Keratinocyte (primary cell): ENCODE data around the gene TMEM74B. TPM values are rescaled to one million over a fixed set of nuclear protein-coding genes. Genes with fewer than 3 reads are reported as not detected.

Experiments used
- DNase-seq: peaks from one replicate; pipeline ENCODE4 v3.0.0-alpha.2; 2011; ENCODE audit warnings: low read depth, missing footprints, low spot score
- FAIRE-seq: peaks from 2 replicates; lab custom pipeline; 2011; peaks lifted over from hg19 to GRCh38; lab: Jason Lieb, UNC
- H2AFZ ChIP-seq: 2 replicates; pipeline ENCODE4 v1.6.0; 2012; ENCODE audit warnings: low read length, control low read depth, inconsistent platforms; ENCODE audit not compliant: control insufficient read depth
- H3K27ac ChIP-seq: 2 replicates; pipeline ENCODE4 v1.5.1; 2011; ENCODE audit warnings: low read length; ENCODE audit not compliant: control insufficient read depth, insufficient read depth
- H3K27me3 ChIP-seq: 3 replicates; pipeline ENCODE4 v1.6.0; 2011; ENCODE audit warnings: low read length; ENCODE audit not compliant: control insufficient read depth, insufficient read depth; ENCODE audit errors: extremely low read depth
- H3K36me3 ChIP-seq, 2 experiments: 2 replicates in 1 of 2; 3 replicates in 1 of 2; pipeline ENCODE4 v1.5.1; 2011; ENCODE audit warnings: low read length in 2 of 2, mild to moderate bottlenecking in 1 of 2; ENCODE audit not compliant: control insufficient read depth in 2 of 2, insufficient read depth in 2 of 2; ENCODE audit errors: extremely low read depth in 1 of 2
- H3K4me1 ChIP-seq: 3 replicates; pipeline ENCODE4 v1.5.1; 2011; ENCODE audit warnings: low read length; ENCODE audit not compliant: control insufficient read depth, insufficient read depth; ENCODE audit errors: extremely low read depth
- H3K4me2 ChIP-seq: 3 replicates; pipeline ENCODE4 v1.6.0; 2011; ENCODE audit warnings: low read depth, low read length; ENCODE audit not compliant: control insufficient read depth, insufficient read depth; ENCODE audit errors: extremely low read depth
- H3K4me3 ChIP-seq, 3 experiments: fragments of 200-600 bp in 1 of 3; sonication (generic) in 1 of 3; 2 replicates in 2 of 3; 3 replicates in 1 of 3; pipeline ENCODE4 v1.5.1; 2011 to 2016; ENCODE audit warnings: low read length in 3 of 3, mild to moderate bottlenecking in 3 of 3, control low read depth in 2 of 3, inconsistent platforms in 1 of 3, low read depth in 1 of 3, mixed read lengths in 1 of 3, mixed run types in 1 of 3, moderate library complexity in 1 of 3; ENCODE audit not compliant: control insufficient read depth in 2 of 3, insufficient read depth in 2 of 3; ENCODE audit errors: extremely low read depth in 1 of 3
- H3K79me2 ChIP-seq: 2 replicates; pipeline ENCODE4 v1.6.0; 2012; ENCODE audit warnings: low read length; ENCODE audit not compliant: control insufficient read depth, insufficient read depth
- H3K9ac ChIP-seq: 3 replicates; pipeline ENCODE4 v1.6.0; 2011; ENCODE audit warnings: low read length; ENCODE audit not compliant: control insufficient read depth, insufficient read depth; ENCODE audit errors: extremely low read depth
- H3K9me1 ChIP-seq: 3 replicates; pipeline ENCODE4 v1.6.0; 2011; ENCODE audit warnings: low read length; ENCODE audit not compliant: control insufficient read depth, insufficient read depth; ENCODE audit errors: extremely low read depth
- H3K9me3 ChIP-seq: 2 replicates; pipeline ENCODE4 v1.5.1; 2012; ENCODE audit warnings: low read depth, low read length; ENCODE audit not compliant: control insufficient read depth
- H4K20me1 ChIP-seq: 3 replicates; pipeline ENCODE4 v1.6.0; 2011; ENCODE audit warnings: low read length; ENCODE audit not compliant: control insufficient read depth, insufficient read depth; ENCODE audit errors: extremely low read depth
- EZH2 ChIP-seq: IDR thresholded peaks from one replicate; pipeline ENCODE4 v1.6.1; 2012; ENCODE audit warnings: inconsistent platforms, mild to moderate bottlenecking, low read length, moderate library complexity
- dilution Hi-C: fragments of 300-500 bp; cut with MboI; formaldehyde crosslinking; loops from one replicate; pipeline ENCODE4 v1.7.0; 2020; ENCODE audit warnings: low sequenced_read_pairs; ENCODE audit not compliant: extremely low pct_ligation_motif_present
- polyA plus RNA-seq, 5 experiments: library from polyadenylated mRNA; depleted of rRNA in 3 of 5; stranded (reverse) in 3 of 5; stranded (forward) in 1 of 5; unstranded in 1 of 5; fragments of >200 nt; gene quantifications; 1 replicate in 1 of 5; 2 replicates in 3 of 5; 3 replicates in 1 of 5; pipeline versions ENCODE4 v1.2.1 to v1.2.3, GENCODE V29; 2011 to 2012; ENCODE audit warnings: missing spikeins in 2 of 5, low read depth in 1 of 5, low replicate concordance in 1 of 5
- TF ChIP-seq, protein P1 (sequence below), 3 experiments: IDR thresholded peaks in 1 of 3; conservative IDR thresholded peaks in 1 of 3; optimal IDR thresholded peaks in 1 of 3; 2 replicates in 2 of 3; 3 replicates in 1 of 3; pipeline versions ENCODE3 to v1.5.1; 2011; ENCODE audit warnings: low read length in 3 of 3, mild to moderate bottlenecking in 3 of 3, moderate library complexity in 2 of 3, control low read depth in 1 of 3, inconsistent platforms in 1 of 3; ENCODE audit not compliant: insufficient read depth in 2 of 3; ENCODE audit errors: extremely low read depth in 1 of 3

TMEM74B gene
- polyA plus RNA-seq, 1 donor (not counting 4 experiments of a cell fraction or from before 2014, with no cell fraction given): 0.58 TPM

- Histone ChIP-seq H3K9me3 (no peaks in the 10 kb centered on the region), H3K9ac (no peak overlapping the region), H3K4me2 (no peak overlapping the region), H3K79me2 (no peaks in the 10 kb centered on the region), H3K36me3 (peaks cover 11 to 14% of the 10 kb centered on the region in 2 experiments), H3K9me1 (peaks cover 6% of the 10 kb centered on the region), H2AFZ (no peak overlapping the region), H3K27ac (no peak overlapping the region), H3K27me3 (no peaks in the 10 kb centered on the region), H4K20me1 (peaks cover 3% of the 10 kb centered on the region), H3K4me1 (no peaks in the 10 kb centered on the region), H3K4me3 (no peak overlapping the region)
- no peak for DNase-seq
- TF ChIP-seq, protein P1, sequence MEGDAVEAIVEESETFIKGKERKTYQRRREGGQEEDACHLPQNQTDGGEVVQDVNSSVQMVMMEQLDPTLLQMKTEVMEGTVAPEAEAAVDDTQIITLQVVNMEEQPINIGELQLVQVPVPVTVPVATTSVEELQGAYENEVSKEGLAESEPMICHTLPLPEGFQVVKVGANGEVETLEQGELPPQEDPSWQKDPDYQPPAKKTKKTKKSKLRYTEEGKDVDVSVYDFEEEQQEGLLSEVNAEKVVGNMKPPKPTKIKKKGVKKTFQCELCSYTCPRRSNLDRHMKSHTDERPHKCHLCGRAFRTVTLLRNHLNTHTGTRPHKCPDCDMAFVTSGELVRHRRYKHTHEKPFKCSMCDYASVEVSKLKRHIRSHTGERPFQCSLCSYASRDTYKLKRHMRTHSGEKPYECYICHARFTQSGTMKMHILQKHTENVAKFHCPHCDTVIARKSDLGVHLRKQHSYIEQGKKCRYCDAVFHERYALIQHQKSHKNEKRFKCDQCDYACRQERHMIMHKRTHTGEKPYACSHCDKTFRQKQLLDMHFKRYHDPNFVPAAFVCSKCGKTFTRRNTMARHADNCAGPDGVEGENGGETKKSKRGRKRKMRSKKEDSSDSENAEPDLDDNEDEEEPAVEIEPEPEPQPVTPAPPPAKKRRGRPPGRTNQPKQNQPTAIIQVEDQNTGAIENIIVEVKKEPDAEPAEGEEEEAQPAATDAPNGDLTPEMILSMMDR (optimal IDR thresholded peaks at IDR 0.05 in 1 of 3, IDR thresholded peaks at IDR 0.05 in 1 of 3, conservative IDR thresholded peaks at IDR 0.05 in 1 of 3; ENCODE audit: extremely low read depth in 1 of 3, insufficient read depth in 2 of 3, low read length in 3 of 3): no peak
- TF ChIP-seq EZH2: no peak
- dilution Hi-C loops: no loop called here
- FAIRE-seq: no peak
Measured at GRCh38 chr20:1171461-1172093, 13.2 kb downstream of the TMEM74B start.

GRCh38 chr20:1169224-1169623 is 15.6 kb downstream of the TMEM74B start:
- H3K4me2 ChIP-seq: no peak overlapping the region
- H3K36me3 ChIP-seq: peaks cover 26 to 31% of the 10 kb centered on the region in 2 experiments
- no peaks in the 10 kb centered on the region for H3K79me2 ChIP-seq
- no peaks in the 10 kb centered on the region for H3K27me3 ChIP-seq
- peaks cover 3% of the 10 kb centered on the region for H3K9me1 ChIP-seq
- no peak for DNase-seq
- peaks cover 3% of the 10 kb centered on the region for H4K20me1 ChIP-seq
- H2AFZ ChIP-seq: no peak overlapping the region
- TF ChIP-seq, protein P1 (optimal IDR thresholded peaks at IDR 0.05 in 1 of 3, IDR thresholded peaks at IDR 0.05 in 1 of 3, conservative IDR thresholded peaks at IDR 0.05 in 1 of 3; ENCODE audit: extremely low read depth in 1 of 3, insufficient read depth in 2 of 3, low read length in 3 of 3): no peak
- TF ChIP-seq EZH2: no peak
- no peak overlapping the region for H3K4me3 ChIP-seq
- H3K4me1 ChIP-seq: no peaks in the 10 kb centered on the region
- dilution Hi-C loops: no loop called here
- no peak for FAIRE-seq
- no peak overlapping the region for H3K9ac ChIP-seq
- H3K27ac ChIP-seq: no peak overlapping the region
- no peaks in the 10 kb centered on the region for H3K9me3 ChIP-seq
